CD8-positive, alpha-beta memory T cell (primary cell): Measurements from ENCODE around the gene AP2A2. TPM values are rescaled to one million over a fixed set of nuclear protein-coding genes. Genes with fewer than 3 reads are reported as not detected.

ENCODE experiments used
- CTCF ChIA-PET: fragments of 350-600 bp; sonication (Branson Sonifier 250); formaldehyde crosslinking; loops from one replicate; lab custom pipeline; 2021; ENCODE audit warnings: antibody characterized with exemption; lab: Charles Lee
- POLR2A ChIA-PET: fragments of 350-600 bp; sonication (Branson Sonifier 250); formaldehyde crosslinking; loops from one replicate; lab custom pipeline; 2021; ENCODE audit warnings: antibody characterized with exemption; lab: Charles Lee
- DNase-seq, 5 donors: peaks; one replicate each; pipeline versions ENCODE4 v3.0.0 to v3.0.0-alpha.2; 2020 to 2022; ENCODE audit warnings: mixed read lengths in 1 of 5
- H3K27ac ChIP-seq: one replicate; pipeline ENCODE4 v1.7.0; 2013; ENCODE audit warnings: low read depth, mild to moderate bottlenecking, low read length, moderate library complexity
- H3K27me3 ChIP-seq: 2 replicates; pipeline ENCODE4 v1.7.0; 2013; ENCODE audit warnings: low read length, mild to moderate bottlenecking; ENCODE audit not compliant: insufficient read depth, poor library complexity, severe bottlenecking
- H3K36me3 ChIP-seq: 2 replicates; pipeline ENCODE4 v1.7.0; 2013; ENCODE audit warnings: mild to moderate bottlenecking, low read length, moderate library complexity; ENCODE audit not compliant: insufficient read depth
- H3K4me1 ChIP-seq: 2 replicates; pipeline ENCODE4 v1.7.0; 2013; ENCODE audit warnings: mild to moderate bottlenecking, low read length, moderate library complexity; ENCODE audit not compliant: insufficient read depth
- H3K4me3 ChIP-seq: 2 replicates; pipeline ENCODE4 v1.7.0; 2013; ENCODE audit warnings: mild to moderate bottlenecking, low read length
- H3K9me3 ChIP-seq: 2 replicates; pipeline ENCODE4 v1.7.0; 2013; ENCODE audit warnings: mild to moderate bottlenecking, low read length
- H3K27ac Mint-ChIP-seq, 8 donors: one replicate each; pipeline ENCODE4 v1.8.0; 2020 to 2021; ENCODE audit warnings: mixed read lengths in 8 of 8, mild to moderate bottlenecking in 6 of 8, inconsistent platforms in 3 of 8, moderate library complexity in 3 of 8
- H3K27me3 Mint-ChIP-seq, 2 donors: one replicate each; pipeline ENCODE4 v1.8.0; 2020 to 2021; ENCODE audit warnings: mixed read lengths in 2 of 2, mild to moderate bottlenecking in 1 of 2, moderate library complexity in 1 of 2
- H3K36me3 Mint-ChIP-seq, 3 donors: one replicate each; pipeline ENCODE4 v1.8.0; 2020 to 2021; ENCODE audit warnings: mixed read lengths in 3 of 3, inconsistent platforms in 1 of 3, mild to moderate bottlenecking in 1 of 3
- H3K4me1 Mint-ChIP-seq, 3 donors: one replicate each; pipeline ENCODE4 v1.8.0; 2020 to 2021; ENCODE audit warnings: mixed read lengths in 3 of 3, inconsistent platforms in 1 of 3, mild to moderate bottlenecking in 1 of 3
- H3K4me3 Mint-ChIP-seq, 7 donors: one replicate each; pipeline ENCODE4 v1.8.0; 2020 to 2021; ENCODE audit warnings: mixed read lengths in 7 of 7, mild to moderate bottlenecking in 6 of 7, moderate library complexity in 4 of 7, inconsistent platforms in 2 of 7
- H3K9me3 Mint-ChIP-seq, 5 donors: one replicate each; pipeline ENCODE4 v1.8.0; 2020 to 2022; ENCODE audit warnings: mixed read lengths in 5 of 5, mild to moderate bottlenecking in 3 of 5, moderate library complexity in 2 of 5, inconsistent platforms in 1 of 5
- polyA plus RNA-seq: library from polyadenylated mRNA; unstranded; fragments of 300-500 nt; fragmentation: Illumina TruSeq; gene quantifications from one replicate; pipeline ENCODE4 v1.2.3, GENCODE V29; 2021
- total RNA-seq, 2 experiments: library from RNA; stranded (reverse); gene quantifications; one replicate each; pipeline ENCODE4 v1.2.3, GENCODE V29; 2021

The AP2A2 gene
- total and polyA plus RNA-seq, 3 experiments from 2014 or later, result 13.9 to 42.8 (median 38.8) TPM

GRCh38 chr11:1059759-1060158 is 134.1 kb downstream of the AP2A2 start:
- Histone ChIP-seq H3K4me3 (no peak overlapping the region), H3K36me3 (no peaks in the 10 kb centered on the region), H3K9me3 (no peaks in the 10 kb centered on the region), H3K27ac (no peak overlapping the region), H3K4me1 (no peaks in the 10 kb centered on the region), H3K27me3 (no peaks in the 10 kb centered on the region)
- no peaks in the 10 kb centered on the region for H3K36me3 Mint-ChIP-seq
- ChIA-PET CTCF (no interaction called here), POLR2A (no interaction called here)
- no peak overlapping the region for H3K27ac Mint-ChIP-seq
- H3K4me3 Mint-ChIP-seq, result no peak overlapping the region
- no peaks in the 10 kb centered on the region for H3K4me1 Mint-ChIP-seq
- peak in 1 of 5 donors; percentile 29 for DNase-seq
- H3K27me3 Mint-ChIP-seq, result peaks cover 10 to 45% of the 10 kb centered on the region in 2 donors
- peaks cover 0 to 5% (median 2%) of the 10 kb centered on the region in 5 donors for H3K9me3 Mint-ChIP-seq

DNA sequence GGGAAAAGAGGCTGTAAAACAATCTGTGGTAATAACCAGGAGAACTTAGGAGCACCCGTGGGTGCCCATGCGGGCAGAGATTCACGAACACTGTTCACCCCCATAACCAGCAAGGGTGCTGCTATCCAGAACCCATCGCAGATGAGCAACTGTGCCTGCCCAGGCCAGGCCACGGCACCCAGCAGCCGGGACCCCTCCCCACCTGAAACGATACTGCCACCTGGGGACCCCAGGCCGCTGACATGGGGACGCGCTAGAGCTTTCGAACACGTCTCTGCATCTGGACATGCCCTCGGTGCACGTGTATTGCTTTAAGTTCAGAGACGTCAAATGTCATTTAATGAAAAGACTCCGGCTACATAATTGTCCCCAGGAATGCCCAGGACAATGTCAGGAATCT is 134.7 kb downstream of the AP2A2 start:
- Histone ChIP-seq H3K4me1 (no peaks in the 10 kb centered on the region), H3K27me3 (no peaks in the 10 kb centered on the region), H3K9me3 (no peaks in the 10 kb centered on the region), H3K4me3 (no peak overlapping the region), H3K27ac (no peak overlapping the region), H3K36me3 (no peaks in the 10 kb centered on the region)
- POLR2A ChIA-PET, result no interaction called here
- Mint-ChIP-seq H3K4me1 (no peaks in the 10 kb centered on the region), H3K9me3 (peaks cover 0 to 5% (median 2%) of the 10 kb centered on the region in 5 donors), H3K36me3 (no peaks in the 10 kb centered on the region), H3K27me3 (peaks cover 10 to 44% of the 10 kb centered on the region in 2 donors), H3K27ac (peak overlapping the region in 1 of 8 donors; percentile 17), H3K4me3 (no peak overlapping the region)
- CTCF ChIA-PET, result interaction anchor here (1.3 kb wide), 1 partner anchor 10 kb away, joined by 3 read pairs; no protein-coding TSS in a partner anchor
- DNase-seq, result peak in 2 of 5 donors; percentile 0 to 34

DNA sequence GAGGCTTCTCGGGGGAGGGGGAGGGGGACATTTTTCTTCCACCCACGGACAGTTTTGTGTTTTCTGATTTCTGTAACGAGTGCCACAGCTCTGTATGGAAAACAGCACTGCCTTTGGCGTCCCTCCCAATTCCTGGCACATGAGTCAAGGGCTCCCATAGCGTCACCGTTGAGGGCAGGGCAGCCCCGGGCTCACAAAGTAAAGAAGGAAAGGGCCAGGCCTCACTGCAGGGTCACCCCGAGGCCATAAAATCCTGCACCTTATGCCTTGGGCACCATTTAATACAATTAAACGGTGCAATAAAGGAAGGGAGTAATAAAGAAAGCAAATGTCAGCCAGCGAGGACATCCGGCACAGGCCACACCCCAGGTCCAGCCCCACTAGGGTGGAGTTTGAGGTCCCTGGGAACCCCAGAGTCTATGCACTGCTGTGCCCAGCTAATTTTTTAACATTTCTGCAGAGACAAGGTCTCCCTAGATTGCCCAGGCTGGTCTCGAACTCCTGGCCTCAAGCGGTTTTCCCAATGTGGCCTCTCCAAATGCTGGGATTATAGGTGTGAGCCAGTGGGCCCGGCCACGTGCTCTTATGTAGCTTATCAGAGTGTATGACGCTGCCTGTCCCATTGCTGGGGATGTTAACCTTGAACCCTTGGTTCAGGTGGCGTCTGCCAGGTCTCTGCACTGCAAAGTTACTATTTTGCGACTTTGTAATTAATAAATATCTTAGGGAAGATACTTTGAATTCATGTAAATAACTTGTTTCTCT is 135.4 kb downstream of the AP2A2 start:
- H3K4me3 Mint-ChIP-seq, result peak overlapping the region in 1 of 7 donors; percentile 20
- Histone ChIP-seq H3K36me3 (no peaks in the 10 kb centered on the region), H3K27ac (no peak overlapping the region), H3K27me3 (no peaks in the 10 kb centered on the region), H3K4me1 (no peaks in the 10 kb centered on the region), H3K4me3 (no peak overlapping the region), H3K9me3 (no peaks in the 10 kb centered on the region)
- peaks cover 0 to 5% (median 2%) of the 10 kb centered on the region in 5 donors for H3K9me3 Mint-ChIP-seq
- peaks cover 8 to 46% of the 10 kb centered on the region in 2 donors for H3K27me3 Mint-ChIP-seq
- POLR2A ChIA-PET, result no interaction called here
- no peaks in the 10 kb centered on the region for H3K36me3 Mint-ChIP-seq
- CTCF ChIA-PET, result interaction anchor here (1.3 kb wide), 1 partner anchor 11 kb away, joined by 3 read pairs; no protein-coding TSS in a partner anchor
- DNase-seq, result peak in 1 of 5 donors; percentile 30
- no peaks in the 10 kb centered on the region for H3K4me1 Mint-ChIP-seq
- H3K27ac Mint-ChIP-seq, result peak overlapping the region in 1 of 8 donors; percentile 17

Other genes starting within 250 kb of the AP2A2 start
- 10 to 100 TPM; 52.1 to 54.6 TPM for gene DEAF1, start 230.6 kb upstream of the AP2A2 start, total RNA-seq
- 36.3 TPM for gene DEAF1, start 230.6 kb upstream of the AP2A2 start, polyA plus RNA-seq
- gene TMEM80, start 230.1 kb upstream of the AP2A2 start, total RNA-seq, result 10 to 100 TPM; 10.3 to 13.4 TPM
- gene TMEM80, start 230.1 kb upstream of the AP2A2 start, polyA plus RNA-seq, result 27.8 TPM
- 1 to 10 TPM; 7.0 to 7.8 TPM for gene EPS8L2, start 219.6 kb upstream of the AP2A2 start, total RNA-seq
- gene EPS8L2, start 219.6 kb upstream of the AP2A2 start, polyA plus RNA-seq, result 22.9 TPM
- gene TALDO1, start 178.4 kb upstream of the AP2A2 start, total RNA-seq, result 100 to 1,000 TPM; 245 to 246 TPM
- gene TALDO1, start 178.4 kb upstream of the AP2A2 start, polyA plus RNA-seq, result 184 TPM
- gene GATD1, start 148.4 kb upstream of the AP2A2 start, total RNA-seq, result 10 to 100 TPM; 53.0 to 56.3 TPM
- gene GATD1, start 148.4 kb upstream of the AP2A2 start, polyA plus RNA-seq, result 12.9 TPM
- 1 to 10 TPM; 2.1 to 2.6 TPM for gene CEND1, start 135.8 kb upstream of the AP2A2 start, total RNA-seq
- 0.13 TPM for gene CEND1, start 135.8 kb upstream of the AP2A2 start, polyA plus RNA-seq
- 10 to 100 TPM; 73.6 to 77.0 TPM for gene SLC25A22, start 127.6 kb upstream of the AP2A2 start, total RNA-seq
- gene SLC25A22, start 127.6 kb upstream of the AP2A2 start, polyA plus RNA-seq, result 14.1 TPM
- 10 to 100 TPM; 30.5 to 34.5 TPM for gene PIDD1, start 120.6 kb upstream of the AP2A2 start, total RNA-seq
- gene PIDD1, start 120.6 kb upstream of the AP2A2 start, polyA plus RNA-seq, result 4.6 TPM
- 1,000 to 10,000 TPM; 2,769 to 2,922 TPM for gene RPLP2, start 115.9 kb upstream of the AP2A2 start, total RNA-seq
- 3,158 TPM for gene RPLP2, start 115.9 kb upstream of the AP2A2 start, polyA plus RNA-seq
- 10 to 100 TPM; 49.8 to 53.0 TPM for gene PNPLA2, start 107.0 kb upstream of the AP2A2 start, total RNA-seq
- 41.5 TPM for gene PNPLA2, start 107.0 kb upstream of the AP2A2 start, polyA plus RNA-seq
- gene CRACR2B, start 98.0 kb upstream of the AP2A2 start, total RNA-seq, result 1 to 10 TPM; 2.4 to 3.6 TPM
- gene CRACR2B, start 98.0 kb upstream of the AP2A2 start, polyA plus RNA-seq, result not detected
- 10 to 100 TPM; 61.2 to 65.5 TPM for gene CD151, start 92.9 kb upstream of the AP2A2 start, total RNA-seq
- 19.6 TPM for gene CD151, start 92.9 kb upstream of the AP2A2 start, polyA plus RNA-seq
- gene POLR2L, start 83.3 kb upstream of the AP2A2 start, total RNA-seq, result 100 to 1,000 TPM; 178 to 182 TPM
- 114 TPM for gene POLR2L, start 83.3 kb upstream of the AP2A2 start, polyA plus RNA-seq
- 1 to 10 TPM; 8.8 to 9.4 TPM for gene TSPAN4, start 83.0 kb upstream of the AP2A2 start, total RNA-seq
- 4.4 TPM for gene TSPAN4, start 83.0 kb upstream of the AP2A2 start, polyA plus RNA-seq
- 10 to 100 TPM; 87.2 to 94.1 TPM for gene CHID1, start 15.1 kb upstream of the AP2A2 start, total RNA-seq
- 57.1 TPM for gene CHID1, start 15.1 kb upstream of the AP2A2 start, polyA plus RNA-seq
- gene MUC6, start 110.8 kb downstream of the AP2A2 start, total RNA-seq, result not detected
- gene MUC6, start 110.8 kb downstream of the AP2A2 start, polyA plus RNA-seq, result not detected
- gene MUC2, start 149.0 kb downstream of the AP2A2 start, total RNA-seq, result not detected
- gene MUC2, start 149.0 kb downstream of the AP2A2 start, polyA plus RNA-seq, result not detected
- not detected for gene MUC5AC, start 232.1 kb downstream of the AP2A2 start, total RNA-seq
- gene MUC5AC, start 232.1 kb downstream of the AP2A2 start, polyA plus RNA-seq, result not detected